Stimulated activated CD4-positive, alpha-beta T cell treated with anti-CD3 and anti-CD28 coated beads, Interleukin-1b, Interleukin-23, amount 100 ng/mL, for 48 hours (primary cell): ENCODE data around the gene TSPAN3.
A peak's percentile ranks its signal among the peaks of the same experiment; 100 is the strongest.

ENCODE experiments used
- DNase-seq: peaks from one replicate; pipeline ENCODE4 v3.0.0-alpha.2; 2020

Gene TSPAN3

DNA sequence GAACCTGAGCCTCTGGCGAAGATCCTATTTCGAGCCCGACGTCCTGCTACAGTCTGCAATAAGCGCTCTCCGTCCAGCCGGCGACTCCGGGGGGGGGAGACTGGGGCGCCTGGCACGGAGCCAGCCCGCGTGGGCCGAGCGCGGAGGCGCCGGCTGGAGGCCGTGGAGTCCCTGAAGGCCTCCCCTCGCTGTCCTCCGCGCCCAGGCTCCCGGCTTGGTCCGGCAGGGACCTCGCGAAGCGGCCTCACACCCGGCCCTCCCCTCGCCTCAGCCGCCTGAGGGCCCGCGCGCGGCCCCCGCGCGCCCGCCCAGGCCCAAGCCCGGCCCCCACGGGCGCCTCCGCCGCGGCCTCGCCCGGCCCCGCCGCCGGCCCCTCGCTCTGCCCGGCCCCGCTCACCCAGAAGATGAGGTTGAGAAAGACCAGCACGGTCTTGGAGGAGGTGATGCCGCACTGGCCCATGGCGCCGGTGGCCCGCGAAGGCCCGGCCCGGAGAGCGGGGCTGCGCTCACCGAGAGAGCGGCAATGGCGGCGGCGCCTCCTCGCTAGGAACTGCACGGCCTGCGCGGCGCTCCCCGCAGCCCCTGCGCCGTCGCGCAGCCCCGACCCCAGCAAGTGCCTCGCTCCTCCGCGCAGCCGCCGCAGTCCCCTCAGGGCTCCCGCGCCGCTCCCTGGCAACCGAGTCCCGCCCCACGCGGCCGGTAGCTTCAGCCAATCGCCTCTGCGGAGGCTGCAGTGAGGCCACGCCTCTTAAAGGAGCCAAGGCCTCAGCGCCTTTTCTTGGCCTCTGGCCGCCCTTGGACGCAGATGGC is at the start of gene TSPAN3:
Gene TSPAN3 (minus strand): TSS at position 615 of the 810 bp plus-strand sequence. CDS start 155 bp downstream, at position 460.
- DNase-seq, result peak; percentile 92

DNA sequence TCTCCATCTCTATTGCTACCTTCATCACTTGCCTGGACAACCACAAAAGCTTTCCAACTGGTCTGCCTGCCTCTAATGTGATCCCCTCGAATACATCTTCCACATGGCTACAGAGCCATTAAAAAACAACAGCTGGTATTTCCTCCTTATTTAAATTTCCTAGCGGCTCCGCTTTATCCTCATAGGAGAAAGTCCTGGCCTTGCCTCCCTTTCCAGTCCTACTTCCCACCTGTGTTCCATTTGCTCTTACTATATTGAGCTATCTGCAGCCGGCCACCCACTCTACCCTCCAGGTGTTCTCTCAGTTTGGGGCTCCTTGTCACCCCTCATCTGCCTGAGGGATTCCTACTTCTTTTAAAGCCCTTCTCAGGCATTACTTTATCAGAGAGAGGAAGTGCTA is 49.7 kb upstream of the TSPAN3 start:
- DNase-seq, result no peak

DNA sequence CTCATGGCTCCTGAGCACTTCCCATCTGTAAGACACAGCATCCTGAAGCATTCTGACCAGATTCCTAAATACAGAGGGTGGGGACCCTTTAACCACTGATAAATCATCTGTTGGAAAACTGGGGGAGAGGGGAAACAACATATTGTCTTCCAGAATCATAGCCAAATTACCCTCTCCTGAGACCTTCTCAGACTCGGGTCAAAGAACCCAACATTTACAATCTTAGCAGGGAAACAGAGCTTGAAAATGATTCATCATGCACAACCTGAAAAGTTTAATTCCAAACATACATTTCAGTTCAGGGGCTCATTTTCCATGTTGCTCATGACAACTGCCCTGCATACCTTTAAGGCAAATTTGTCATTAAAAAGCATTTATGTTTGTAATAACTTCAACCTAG is 48.5 kb upstream of the TSPAN3 start:
- no peak for DNase-seq

DNA sequence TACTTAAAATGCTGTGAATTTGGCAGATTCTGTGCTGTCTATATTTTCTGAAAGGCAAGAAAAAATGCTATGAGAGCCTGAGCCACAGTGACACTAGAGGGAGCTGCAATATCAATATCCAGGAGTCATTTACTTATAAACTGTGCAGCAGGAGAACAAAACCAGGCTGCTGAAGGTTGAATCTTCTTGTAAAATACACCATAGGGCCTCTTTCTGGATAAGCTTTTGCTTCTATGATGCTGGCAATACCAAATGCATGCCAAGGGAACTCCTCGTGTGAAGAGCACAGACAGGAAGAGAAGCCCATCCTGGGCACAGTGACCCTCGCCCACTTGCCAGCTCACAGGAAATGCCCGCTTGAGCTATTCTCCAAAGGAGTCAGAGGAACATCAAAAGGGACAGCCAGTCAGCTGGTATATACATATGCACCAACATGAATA is 48.0 kb upstream of the TSPAN3 start:
- peak; percentile 11 for DNase-seq

DNA sequence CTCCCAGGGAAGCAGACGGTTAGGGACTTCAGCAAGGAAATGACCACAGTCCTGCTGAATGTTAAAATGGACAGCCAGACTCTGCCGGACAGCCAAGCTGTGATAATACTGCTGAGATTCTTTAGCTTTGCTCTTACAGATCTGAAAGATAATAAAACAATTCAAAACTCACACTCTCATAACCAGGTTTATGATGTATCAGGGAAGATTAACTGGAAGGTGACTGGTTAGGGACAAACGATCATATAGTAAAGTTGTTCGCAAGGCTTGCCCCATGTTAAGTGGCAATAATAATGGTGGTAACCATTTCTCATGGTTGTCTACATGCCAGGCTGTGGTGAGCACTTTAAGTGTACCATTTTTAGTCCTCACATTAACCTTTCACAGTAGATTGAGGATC is 44.3 kb upstream of the TSPAN3 start:
- no peak for DNase-seq

DNA sequence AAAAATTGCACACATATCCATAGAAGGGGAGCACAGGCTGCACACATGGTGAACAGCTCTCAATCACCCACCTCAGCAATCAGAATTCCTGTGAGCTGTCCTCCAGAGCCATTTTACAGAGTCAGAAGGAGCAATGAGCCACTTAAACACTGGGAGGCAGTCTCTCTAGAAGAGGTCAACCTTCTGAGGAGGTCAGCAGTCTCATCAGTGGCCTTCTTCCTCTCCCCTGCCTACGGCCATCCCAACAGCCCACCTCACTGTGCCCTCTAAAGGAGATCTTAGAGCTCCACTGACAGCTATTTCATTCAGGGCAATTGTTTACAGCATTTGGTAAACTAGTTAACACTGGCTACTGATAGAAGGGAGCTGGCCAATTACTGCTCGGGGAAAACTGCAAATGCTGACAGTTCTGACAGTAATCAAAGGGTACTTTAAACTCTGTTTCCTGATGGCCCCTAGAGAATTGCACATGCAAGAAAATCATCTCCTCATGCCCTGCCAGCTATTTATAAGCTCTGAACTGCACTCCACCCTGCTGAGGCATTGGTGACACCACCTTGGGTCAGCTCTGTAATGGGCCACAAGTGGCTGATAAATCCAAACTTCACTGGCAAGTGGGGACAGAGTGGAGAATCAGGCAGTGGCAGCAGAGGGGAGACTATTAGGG is 42.1 kb upstream of the TSPAN3 start:
- no peak for DNase-seq

DNA sequence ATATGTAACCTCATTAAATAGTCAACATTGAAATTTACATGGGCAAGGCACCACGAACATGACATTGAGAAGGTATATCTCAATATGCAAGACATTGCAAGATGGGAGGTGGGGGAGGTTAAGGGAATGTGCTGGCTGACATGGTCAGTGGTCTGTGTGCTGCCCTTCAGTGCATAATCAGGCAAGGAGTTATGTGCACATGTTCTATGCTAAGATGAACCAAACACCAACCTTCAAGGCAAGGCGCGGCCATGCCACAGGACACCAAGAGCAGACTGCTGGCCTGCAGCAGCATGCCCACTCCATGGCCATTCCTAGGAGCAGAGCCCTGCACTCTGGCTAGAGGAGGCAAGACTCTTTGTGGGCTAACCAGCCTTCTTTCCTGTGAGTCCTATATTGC is 40.9 kb upstream of the TSPAN3 start:
- no peak for DNase-seq

DNA sequence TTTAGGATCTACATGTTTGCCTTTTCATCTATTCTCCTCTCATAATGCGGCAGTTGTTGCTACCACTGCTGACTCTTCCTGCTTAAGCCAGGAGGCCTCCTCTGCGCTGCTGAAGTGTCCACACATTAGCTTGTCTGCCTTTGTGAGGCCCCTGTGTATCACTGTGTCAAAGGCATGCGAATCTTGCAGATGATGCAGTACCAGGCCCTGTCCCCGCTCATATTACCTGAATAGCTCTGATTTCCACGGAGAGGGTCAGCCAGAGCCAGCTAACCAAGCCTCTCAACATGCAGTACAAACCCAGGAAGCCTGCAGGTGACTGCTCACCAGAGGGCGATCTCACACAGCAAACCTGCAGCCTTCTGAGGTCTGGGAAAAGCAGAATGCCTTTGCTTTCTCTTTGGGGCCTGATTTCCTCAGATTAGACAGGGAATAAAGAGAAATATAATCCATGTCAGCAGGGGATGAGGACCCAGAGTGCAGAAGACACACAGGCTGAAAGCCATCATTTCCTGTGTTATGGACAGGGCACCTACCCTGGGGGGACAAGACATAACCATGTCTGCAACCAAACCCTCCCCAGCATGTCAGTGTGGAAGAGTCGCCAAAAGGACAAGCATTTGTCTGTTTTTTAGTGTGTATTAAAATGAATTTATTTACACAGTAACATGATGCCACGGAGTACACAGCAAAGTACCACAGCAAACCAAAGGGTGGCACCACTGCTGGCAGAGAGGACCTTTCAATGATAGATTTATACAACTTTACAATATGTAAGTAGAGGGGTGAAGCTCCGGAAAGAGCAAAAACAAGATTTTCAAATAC is 36.8 kb upstream of the TSPAN3 start:
- DNase-seq, result peak; percentile 16

DNA sequence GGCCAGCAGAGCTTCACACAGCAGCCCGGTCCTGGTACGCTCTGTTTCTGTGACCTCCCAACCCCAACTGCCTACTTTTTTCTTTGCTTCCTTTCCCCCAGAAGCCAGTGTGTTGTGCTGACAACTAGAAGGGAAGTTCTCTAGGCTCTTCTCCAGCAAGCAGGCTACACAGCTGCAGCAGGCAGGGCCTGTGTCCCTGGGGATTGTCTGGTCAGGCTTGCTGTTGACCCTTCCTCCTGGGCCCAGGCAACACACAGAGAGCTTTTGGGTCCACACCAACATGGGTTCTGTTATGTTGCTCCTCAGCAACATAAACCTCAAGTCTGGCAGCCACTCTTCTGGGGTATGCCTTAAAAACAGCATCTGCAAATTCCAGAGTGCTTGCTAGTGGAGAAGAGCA is 36.2 kb upstream of the TSPAN3 start:
- DNase-seq, result no peak

DNA sequence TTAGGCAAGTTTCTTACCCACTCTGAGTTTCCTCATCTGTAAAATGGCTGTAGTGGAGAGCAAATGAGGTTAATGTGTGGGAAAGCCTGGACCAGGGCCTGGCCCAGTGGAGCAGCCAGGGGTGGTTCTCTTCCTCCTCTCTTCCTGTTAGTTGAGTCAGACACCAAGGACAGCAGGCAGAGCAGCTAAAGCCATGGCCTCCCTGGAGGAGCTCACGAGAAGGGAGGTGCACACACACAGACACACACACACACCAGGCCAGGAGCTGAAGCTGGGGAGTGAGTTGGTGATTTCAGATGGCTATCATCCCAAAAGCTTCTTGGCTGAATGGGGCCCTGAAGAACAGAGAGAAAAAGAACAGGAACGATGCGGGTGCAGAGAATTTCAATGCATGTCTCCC is 33.2 kb upstream of the TSPAN3 start:
- DNase-seq, result no peak

DNA sequence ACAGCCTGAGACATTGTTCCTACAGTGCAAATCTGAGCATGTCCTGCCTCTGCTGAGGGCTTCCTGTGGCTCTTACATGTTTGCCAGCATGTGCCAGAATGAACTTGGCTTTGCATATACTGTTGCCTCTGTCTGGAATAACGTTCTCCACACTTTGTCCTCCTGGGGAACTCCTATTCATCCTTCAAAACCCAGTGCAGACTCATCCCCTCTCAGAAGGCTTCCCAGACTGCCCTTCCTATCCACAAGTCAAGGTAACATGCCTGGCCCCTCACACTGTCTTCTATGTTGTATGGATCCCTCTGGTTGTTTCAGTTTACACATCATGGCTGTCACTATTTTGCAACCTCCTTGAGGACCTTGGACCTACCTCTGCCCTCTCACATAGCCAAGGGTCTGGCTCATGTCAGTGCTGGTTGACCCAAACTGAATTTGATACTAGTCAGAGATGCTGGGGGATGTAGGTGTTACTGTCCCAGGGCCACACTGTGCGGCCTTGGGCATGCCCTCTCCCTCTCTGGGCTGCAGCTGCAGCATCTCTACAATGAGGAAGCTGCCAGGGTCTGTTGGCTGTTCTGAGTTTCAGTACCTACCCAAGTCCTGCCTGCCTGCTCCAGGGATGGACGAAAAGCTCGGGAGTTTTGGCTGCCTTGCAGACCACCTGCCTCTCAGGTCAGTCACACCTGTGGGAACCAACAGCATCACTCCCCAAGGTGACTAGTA is 29.0 kb upstream of the TSPAN3 start:
- no peak for DNase-seq

DNA sequence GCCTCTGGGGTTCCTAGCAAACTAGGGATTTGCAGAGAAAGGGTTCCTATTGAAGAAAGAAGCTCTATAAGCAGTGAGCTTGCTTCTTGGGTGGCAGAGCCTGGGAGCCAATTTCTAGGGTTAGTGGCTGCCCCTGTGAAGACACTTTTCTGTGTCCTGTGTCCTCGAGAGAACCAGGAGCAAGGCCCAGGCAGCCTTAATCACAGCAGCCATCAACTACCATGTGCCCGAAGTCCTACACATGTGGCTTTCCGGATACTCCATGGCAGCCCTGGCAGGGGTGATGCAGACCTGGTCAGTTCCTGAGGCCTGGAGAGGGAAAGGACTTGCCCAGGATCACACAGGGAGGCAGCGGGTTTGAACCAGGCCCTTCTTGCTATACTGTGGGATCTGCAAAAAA is 27.7 kb upstream of the TSPAN3 start:
- DNase-seq, result no peak

DNA sequence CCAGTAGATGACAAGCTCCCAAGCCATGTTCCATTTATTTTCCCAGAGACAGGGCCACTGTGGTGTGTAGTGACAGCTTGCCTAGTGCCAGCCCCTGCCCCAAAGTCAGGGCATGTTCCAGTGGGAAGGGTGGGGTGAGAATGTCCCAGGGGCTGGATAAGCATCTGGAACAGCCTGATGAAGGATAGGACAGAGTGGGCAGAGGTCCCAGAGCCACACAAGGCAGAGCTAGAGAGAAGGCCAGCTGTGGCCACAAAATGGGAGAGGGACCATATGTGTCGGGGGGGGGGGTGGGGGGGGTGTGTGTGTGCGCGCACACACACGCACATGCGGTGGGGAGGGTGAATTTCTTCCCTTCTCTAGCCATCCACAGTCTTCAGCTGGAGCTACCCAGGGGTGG is 27.0 kb upstream of the TSPAN3 start:
- DNase-seq, result no peak

DNA sequence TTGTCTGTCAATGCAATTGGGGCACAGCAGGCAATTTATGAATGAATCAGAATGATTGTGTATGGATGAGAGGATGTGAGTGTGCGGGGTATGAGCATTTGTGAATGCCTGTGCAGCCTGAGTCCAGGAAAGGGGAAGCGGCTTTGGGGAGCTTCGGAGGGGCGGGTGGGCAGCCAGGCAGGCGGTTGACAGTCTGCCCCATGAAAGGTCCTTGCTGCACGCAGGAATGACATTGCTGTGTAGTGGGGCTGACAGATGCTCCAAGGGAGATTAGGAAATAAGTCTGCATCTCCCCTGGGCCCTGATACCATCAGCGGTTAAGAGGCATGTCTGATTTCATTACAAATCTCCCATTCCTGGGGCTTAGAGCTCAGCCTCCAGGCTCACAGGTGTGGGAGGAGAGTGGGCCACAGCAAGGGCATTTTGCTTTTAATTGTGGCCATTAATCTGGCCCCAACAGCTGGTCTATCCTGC is 26.4 kb upstream of the TSPAN3 start:
- no peak for DNase-seq

DNA sequence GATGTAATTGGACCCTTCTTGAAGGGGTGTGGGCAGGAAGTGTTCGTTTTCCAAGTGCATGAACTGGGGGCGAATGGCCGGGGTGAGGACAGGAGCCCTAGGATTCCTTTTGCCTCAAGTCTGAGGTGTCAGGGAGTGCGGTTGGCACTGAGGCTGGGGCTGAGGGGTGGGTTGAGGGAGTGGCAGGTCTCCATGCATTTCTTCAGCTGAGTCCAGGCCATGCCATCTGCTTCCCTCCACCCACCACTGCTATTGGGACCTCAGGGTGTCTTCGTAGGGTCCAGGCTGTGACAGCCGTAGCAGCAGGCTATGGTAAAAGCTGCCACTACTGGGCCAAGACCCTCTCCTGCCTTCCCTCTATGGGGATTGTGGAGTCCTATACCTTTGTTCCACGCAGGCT is 25.6 kb upstream of the TSPAN3 start:
- no peak for DNase-seq

DNA sequence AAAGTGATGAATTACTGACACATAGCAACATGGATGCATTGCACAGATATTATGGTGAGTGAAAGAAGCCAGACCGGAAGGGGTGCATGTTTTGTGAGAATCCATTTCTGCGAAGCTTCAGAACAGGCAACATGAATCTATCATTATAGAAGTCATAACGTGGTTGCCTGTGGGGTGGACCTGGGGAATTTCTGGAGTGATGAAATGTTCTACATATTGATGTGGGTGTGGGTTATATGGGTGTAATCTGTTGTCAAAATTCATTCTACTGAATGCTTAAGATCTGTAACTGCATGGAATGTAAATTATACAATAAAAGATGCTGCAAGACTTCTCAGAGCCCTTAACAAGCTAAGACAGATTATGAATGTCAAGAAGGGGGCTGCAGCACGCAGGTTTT is 25.2 kb upstream of the TSPAN3 start:
- no peak for DNase-seq

DNA sequence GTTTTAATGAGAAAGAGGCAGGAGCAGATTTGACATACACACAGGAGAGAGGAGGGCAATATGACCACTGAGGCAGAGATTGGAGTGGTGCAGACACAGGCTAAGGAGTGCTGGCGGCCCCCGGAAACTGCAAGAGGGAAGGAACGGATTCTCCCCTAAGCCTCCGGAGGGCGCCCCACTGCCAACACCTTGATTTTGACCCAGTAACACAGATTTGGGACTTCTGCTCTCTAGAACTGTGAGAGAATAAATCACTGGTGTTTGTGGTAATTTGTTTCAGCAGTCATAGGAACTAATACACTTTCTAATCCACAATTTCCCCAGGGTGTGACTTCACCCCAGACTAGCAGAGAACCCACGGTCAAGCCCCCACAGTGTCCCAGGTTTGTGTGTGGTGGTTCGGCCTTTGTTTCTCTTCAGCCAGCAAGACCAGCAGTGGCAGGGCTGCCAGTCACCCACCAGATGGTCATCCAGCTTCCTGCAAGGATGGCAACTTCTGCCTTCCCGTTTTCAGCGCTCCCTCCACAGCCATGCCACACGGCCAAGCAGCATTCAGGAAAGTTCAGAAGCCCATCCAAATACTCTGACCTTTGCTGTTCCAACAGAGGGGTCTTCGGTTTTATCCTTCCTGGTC is 23.6 kb upstream of the TSPAN3 start:
- no peak for DNase-seq

DNA sequence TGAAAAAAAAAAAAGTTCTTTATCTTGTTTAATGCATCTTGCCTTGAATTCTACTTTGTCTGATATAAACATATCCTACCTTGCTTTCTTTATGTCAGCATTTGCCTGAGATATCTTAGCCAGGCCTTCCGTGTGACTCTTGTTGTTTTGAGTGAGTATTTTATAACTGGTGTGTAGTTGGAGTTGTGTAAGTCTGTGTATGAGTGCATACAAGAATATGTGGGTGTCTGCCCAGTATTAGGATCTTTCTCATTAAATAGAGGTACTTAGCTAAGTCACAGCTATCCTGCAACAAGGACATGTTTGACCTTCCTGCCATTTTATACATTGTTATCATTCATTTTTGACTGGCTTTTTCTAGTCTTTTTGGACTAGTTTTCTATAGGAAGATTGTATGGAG is 22.5 kb upstream of the TSPAN3 start:
- DNase-seq, result no peak

DNA sequence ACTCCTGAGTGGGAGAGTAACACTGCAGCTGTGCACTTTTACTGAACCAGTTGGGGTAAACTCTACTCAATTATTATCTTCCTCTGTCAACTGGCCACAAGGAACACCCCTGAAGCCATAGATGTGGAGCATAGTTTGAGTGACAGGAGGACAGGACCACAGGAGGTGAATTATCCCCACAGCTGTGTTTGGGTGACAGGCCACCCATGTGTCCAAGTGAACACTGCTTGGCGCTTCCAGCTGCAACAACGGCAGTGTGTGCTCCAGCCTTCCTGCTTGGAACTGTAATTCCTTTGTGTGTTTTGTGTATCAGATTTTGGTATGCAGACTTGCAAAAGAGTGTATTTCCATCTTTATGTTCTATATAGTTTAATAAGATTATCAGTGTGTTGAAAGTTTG is 20.2 kb upstream of the TSPAN3 start:
- DNase-seq, result no peak

DNA sequence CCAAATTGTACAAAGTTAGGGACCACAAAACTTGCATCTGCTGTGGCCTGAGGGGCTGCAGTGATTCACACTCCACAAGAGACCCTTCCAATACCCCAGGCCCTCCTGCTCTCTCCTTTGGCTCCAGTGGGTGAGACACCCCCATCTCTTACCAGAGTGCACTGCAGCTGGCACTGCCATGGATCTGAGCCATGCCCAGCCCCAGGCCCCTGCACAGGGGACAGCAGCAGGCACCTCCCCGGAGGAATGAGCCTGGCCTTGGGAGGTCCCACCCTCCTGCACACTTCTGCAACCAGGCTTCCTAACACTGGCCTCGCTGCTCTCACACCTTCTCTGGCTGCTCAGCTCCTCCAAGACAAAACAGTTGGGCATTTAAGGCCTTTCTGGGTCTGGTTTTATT is 16.3 kb upstream of the TSPAN3 start:
- no peak for DNase-seq

DNA sequence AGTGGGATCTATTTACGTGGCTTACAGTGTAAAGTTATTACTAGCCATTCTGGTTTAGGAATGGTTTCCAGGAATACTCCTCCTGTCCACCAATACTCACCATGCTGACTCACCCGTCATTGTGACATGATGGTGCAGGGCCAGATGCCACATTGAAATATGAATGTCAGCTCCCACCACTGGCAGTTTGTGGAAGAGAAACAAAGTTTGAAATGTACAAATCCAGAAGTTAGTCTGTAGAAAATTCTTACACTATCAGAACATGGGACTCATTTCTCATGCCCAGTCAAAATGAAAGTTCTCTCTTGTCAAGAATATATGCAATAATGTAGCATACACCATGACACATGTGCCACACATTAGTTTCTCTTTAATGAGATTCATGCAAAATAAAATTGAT is 14.4 kb upstream of the TSPAN3 start:
- peak; percentile 14 for DNase-seq

DNA sequence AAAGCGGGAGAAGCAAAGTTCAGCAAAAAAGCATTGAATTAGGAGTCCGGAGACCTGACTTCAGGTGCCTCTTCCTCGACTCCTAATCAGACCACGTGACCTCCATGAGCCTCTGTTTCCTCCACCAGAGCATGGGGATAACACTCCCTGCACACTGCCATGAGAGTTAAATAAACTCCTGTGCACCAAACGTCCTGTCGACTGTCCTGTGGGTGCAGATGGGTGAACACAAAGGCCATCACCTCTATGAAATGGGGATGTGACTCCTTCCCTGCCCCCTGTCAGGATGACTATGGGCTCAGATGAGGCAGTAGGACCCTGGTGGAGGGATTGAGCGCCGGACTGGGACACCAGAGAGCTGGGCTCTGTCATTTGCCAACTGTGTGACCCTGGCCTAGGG is 13.5 kb upstream of the TSPAN3 start:
- DNase-seq, result no peak
